ENCODE data around the gene N4BP3.

GRCh38 chr5:178072749-178073148 lies 40.6 kb upstream of the N4BP3 start:
- no peak for TF ChIP-seq CTCF (IDR thresholded peaks at IDR 0.05)
- TF ChIP-seq POLR2A (IDR thresholded peaks at IDR 0.05): no peak
- TF ChIP-seq POLR2AphosphoS5 (IDR thresholded peaks at IDR 0.05): no peak
- no peak for TF ChIP-seq EP300 (IDR thresholded peaks at IDR 0.05; ENCODE audit: low read depth)

All from transverse colon (tissue), 4 donors.